ENCODE data around the gene MX2. TPM values are rescaled to one million over a fixed set of nuclear protein-coding genes. Genes with fewer than 3 reads are reported as not detected.

The MX2 gene
- total RNA-seq, 4 donors from 2014 or later: 13.7 to 39.6 (median 16.3) TPM

DNA sequence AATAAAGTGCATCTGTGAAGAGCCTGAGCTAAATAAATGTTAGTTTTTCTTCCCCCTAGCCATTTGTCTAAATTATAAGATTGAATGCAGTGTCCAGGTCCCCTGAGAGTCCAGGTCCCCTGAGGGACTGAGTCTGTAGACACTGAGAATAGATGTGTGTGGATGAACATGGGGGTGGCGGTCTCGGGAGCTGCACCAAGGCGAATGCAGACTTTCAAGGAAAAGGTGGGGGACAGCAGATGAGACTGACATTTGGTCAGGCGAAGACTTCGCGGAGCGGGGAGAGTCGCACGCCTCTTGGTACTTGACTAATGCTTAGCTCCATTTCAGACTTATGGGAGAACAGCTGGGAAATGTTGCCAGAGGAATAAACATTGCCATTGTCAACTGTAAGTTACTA, 17.7 kb upstream of the MX2 start:
- peaks cover 0 to 19% (median 0%) of the 10 kb centered on the region in 3 donors for H3K36me3 ChIP-seq
- TF ChIP-seq, protein P1, sequence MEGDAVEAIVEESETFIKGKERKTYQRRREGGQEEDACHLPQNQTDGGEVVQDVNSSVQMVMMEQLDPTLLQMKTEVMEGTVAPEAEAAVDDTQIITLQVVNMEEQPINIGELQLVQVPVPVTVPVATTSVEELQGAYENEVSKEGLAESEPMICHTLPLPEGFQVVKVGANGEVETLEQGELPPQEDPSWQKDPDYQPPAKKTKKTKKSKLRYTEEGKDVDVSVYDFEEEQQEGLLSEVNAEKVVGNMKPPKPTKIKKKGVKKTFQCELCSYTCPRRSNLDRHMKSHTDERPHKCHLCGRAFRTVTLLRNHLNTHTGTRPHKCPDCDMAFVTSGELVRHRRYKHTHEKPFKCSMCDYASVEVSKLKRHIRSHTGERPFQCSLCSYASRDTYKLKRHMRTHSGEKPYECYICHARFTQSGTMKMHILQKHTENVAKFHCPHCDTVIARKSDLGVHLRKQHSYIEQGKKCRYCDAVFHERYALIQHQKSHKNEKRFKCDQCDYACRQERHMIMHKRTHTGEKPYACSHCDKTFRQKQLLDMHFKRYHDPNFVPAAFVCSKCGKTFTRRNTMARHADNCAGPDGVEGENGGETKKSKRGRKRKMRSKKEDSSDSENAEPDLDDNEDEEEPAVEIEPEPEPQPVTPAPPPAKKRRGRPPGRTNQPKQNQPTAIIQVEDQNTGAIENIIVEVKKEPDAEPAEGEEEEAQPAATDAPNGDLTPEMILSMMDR (IDR thresholded peaks at IDR 0.05): no peak
- TF ChIP-seq POLR2A (IDR thresholded peaks at IDR 0.05): no peak
- H3K4me3 ChIP-seq: no peak overlapping the region
- no peaks in the 10 kb centered on the region for H3K27me3 ChIP-seq
- H3K9me3 ChIP-seq: no peaks in the 10 kb centered on the region
- no peak for DNase-seq
- no peaks in the 10 kb centered on the region for H3K4me1 ChIP-seq
- H3K27ac ChIP-seq: no peak overlapping the region

- Histone ChIP-seq H3K27me3 (no peaks in the 10 kb centered on the region), H3K36me3 (peaks cover 0 to 20% (median 0%) of the 10 kb centered on the region in 3 donors), H3K9me3 (no peaks in the 10 kb centered on the region), H3K4me3 (no peak overlapping the region), H3K27ac (no peak overlapping the region), H3K4me1 (no peaks in the 10 kb centered on the region)
- TF ChIP-seq, protein P1 (IDR thresholded peaks at IDR 0.05): no peak
- DNase-seq: no peak
These were observed 16.5 kb upstream of the MX2 start for GRCh38 chr21:41345356-41345755.

- no peaks in the 10 kb centered on the region for H3K9me3 ChIP-seq
- no peak overlapping the region for H3K4me3 ChIP-seq
- H3K36me3 ChIP-seq: peaks cover 0 to 20% (median 0%) of the 10 kb centered on the region in 3 donors
- no peak for DNase-seq
- H3K27me3 ChIP-seq: no peaks in the 10 kb centered on the region
- no peak for TF ChIP-seq POLR2A (IDR thresholded peaks at IDR 0.05)
- TF ChIP-seq, protein P1 (IDR thresholded peaks at IDR 0.05): no peak
- no peaks in the 10 kb centered on the region for H3K4me1 ChIP-seq
- H3K27ac ChIP-seq: no peak overlapping the region
These were observed 15.7 kb upstream of the MX2 start for GRCh38 chr21:41345934-41346685.

DNA sequence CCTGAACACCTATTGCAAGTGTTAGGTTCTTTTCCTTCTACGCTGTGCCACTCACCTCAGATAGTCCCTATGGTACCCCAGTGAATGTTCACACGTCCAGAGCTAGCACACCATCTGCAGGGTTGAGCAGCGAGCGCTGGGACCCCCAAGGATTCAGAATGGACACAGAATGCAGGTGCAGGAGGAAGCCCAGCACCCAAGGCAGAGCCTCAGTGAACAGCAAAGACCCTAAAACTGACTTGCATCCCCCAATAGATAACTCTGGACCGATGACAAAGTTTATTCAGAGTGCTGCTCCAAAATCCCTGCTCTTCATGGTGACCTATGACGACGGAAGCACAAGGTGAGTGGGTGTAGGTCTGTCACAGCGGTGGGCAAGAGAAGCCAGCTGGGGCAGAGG, 15.1 kb upstream of the MX2 start:
- no peak overlapping the region for H3K27ac ChIP-seq
- no peaks in the 10 kb centered on the region for H3K9me3 ChIP-seq

GRCh38 chr21:41348434-41348833, 13.4 kb upstream of the MX2 start:
- Histone ChIP-seq H3K9me3 (no peaks in the 10 kb centered on the region), H3K27ac (no peak overlapping the region), H3K4me3 (no peak overlapping the region), H3K36me3 (peaks cover 0 to 20% (median 0%) of the 10 kb centered on the region in 3 donors), H3K4me1 (no peaks in the 10 kb centered on the region), H3K27me3 (no peaks in the 10 kb centered on the region)
- TF ChIP-seq, protein P1 (IDR thresholded peaks at IDR 0.05): no peak
- TF ChIP-seq POLR2A (IDR thresholded peaks at IDR 0.05): no peak
- DNase-seq: no peak

More for the DNA sequence above, 15.1 kb upstream of the MX2 start:
- H3K4me1 ChIP-seq: no peaks in the 10 kb centered on the region
- H3K4me3 ChIP-seq: no peak overlapping the region
- H3K27me3 ChIP-seq: no peaks in the 10 kb centered on the region
- TF ChIP-seq POLR2A (IDR thresholded peaks at IDR 0.05): no peak
- TF ChIP-seq, protein P1 (IDR thresholded peaks at IDR 0.05): no peak
- DNase-seq: no peak
- H3K36me3 ChIP-seq: peaks cover 0 to 20% (median 0%) of the 10 kb centered on the region in 3 donors

All from Peyer's patch (tissue), 4 donors.